K562 (cell line): ENCODE measurements around the gene SGPP1. TPM values are rescaled to one million over a fixed set of nuclear protein-coding genes. Genes with fewer than 3 reads are reported as not detected.
A peak's percentile ranks its signal among the peaks of the same experiment; 100 is the strongest.

Source experiments
- ATAC-seq: fragments of 200-7000 bp; cut with Tn5 transposase; 3 replicates; pipeline ENCODE4 v1.9.1; 2020; ENCODE audit warnings: moderate library complexity
- BruUV-seq: library from RNA; stranded (reverse); fragments of 400-500 nt; replicated peaks from 2 replicates; lab custom pipeline; 2021; lab: Mats Ljungman, UMichigan
- CTCF ChIA-PET: fragments of 300-600 bp; formaldehyde crosslinking; extraction: SDS; loops from one replicate; lab custom pipeline; 2021; ENCODE audit warnings: low intra/inter-chr PET ratio; lab: Yijun Ruan, JAX
- POLR2A ChIA-PET: fragments of 300-600, 350-650 bp; sonication (Branson Sonifier 250); formaldehyde crosslinking; extraction: SDS; loops from one replicate; lab custom pipeline; 2021; ENCODE audit warnings: antibody characterized with exemption, inconsistent platforms; lab: Yijun Ruan, JAX
- DNase-seq, 4 experiments: peaks; one replicate each; pipeline versions ENCODE4 v3.0.0 to v3.0.0-alpha.2; 2011 to 2018; ENCODE audit warnings: low spot score in 3 of 4, mixed read lengths in 3 of 4; ENCODE audit errors: extremely low read depth in 1 of 4
- FAIRE-seq: peaks from 2 replicates; lab custom pipeline; 2011; peaks lifted over from hg19 to GRCh38; lab: Jason Lieb, UNC
- H2AFZ ChIP-seq: 2 replicates; pipeline ENCODE4 v1.6.0; 2011; ENCODE audit warnings: low read depth, low read length, control low read depth, inconsistent platforms
- H3K27ac ChIP-seq: fragments of 200-600 bp; 3 replicates; pipeline ENCODE4 v1.8.0; 2011; ENCODE audit warnings: low read depth, mild to moderate bottlenecking, control low read depth, inconsistent platforms, low read length, moderate library complexity, mixed read lengths; ENCODE audit errors: extremely low read depth
- H3K27me3 ChIP-seq, 2 experiments: fragments of 300-600 bp in 1 of 2; 2 replicates in 1 of 2; 3 replicates in 1 of 2; pipeline versions ENCODE4 v1.6.0 to v1.8.0; 2011; ENCODE audit warnings: inconsistent platforms in 2 of 2, low read length in 2 of 2, mild to moderate bottlenecking in 1 of 2, mixed read lengths in 1 of 2, moderate library complexity in 1 of 2; ENCODE audit not compliant: control insufficient read depth in 2 of 2, insufficient read depth in 2 of 2
- H3K36me3 ChIP-seq: fragments of 300-600 bp; 3 replicates; pipeline ENCODE4 v1.8.0; 2011; ENCODE audit warnings: mild to moderate bottlenecking, low read length, inconsistent platforms; ENCODE audit not compliant: control insufficient read depth, insufficient read depth
- H3K4me1 ChIP-seq, 2 experiments: fragments of 200-600 bp in 1 of 2; replicated peaks in 1 of 2; 2 replicates in 1 of 2; 3 replicates in 1 of 2; pipeline versions ENCODE4 v1.5.1 to v1.8.0; 2011; ENCODE audit warnings: inconsistent platforms in 2 of 2, low read length in 2 of 2, mild to moderate bottlenecking in 1 of 2, mixed read lengths in 1 of 2, moderate library complexity in 1 of 2; ENCODE audit not compliant: control insufficient read depth in 2 of 2, insufficient read depth in 2 of 2
- H3K4me2 ChIP-seq: 2 replicates; pipeline ENCODE4 v1.6.1; 2011; ENCODE audit warnings: low read length, control low read depth, inconsistent platforms, mixed read lengths; ENCODE audit not compliant: insufficient read depth
- H3K4me3 ChIP-seq: fragments of 200-600 bp; sonication (generic), shearing (Covaris generic); 2 replicates; pipeline ENCODE4 v1.5.1; 2016; ENCODE audit warnings: control low read depth, inconsistent platforms
- H3K79me2 ChIP-seq: fragments of 200-600 bp; 3 replicates; pipeline ENCODE4 v1.8.0; 2011; ENCODE audit warnings: low read length, inconsistent platforms; ENCODE audit not compliant: control insufficient read depth, insufficient read depth
- H3K9ac ChIP-seq, 2 experiments: 2 replicates each; pipeline versions ENCODE4 v1.6.0 to v1.6.1; 2011; ENCODE audit warnings: low read depth in 2 of 2, low read length in 2 of 2, control low read depth in 1 of 2, inconsistent platforms in 1 of 2, mild to moderate bottlenecking in 1 of 2, mixed read lengths in 1 of 2; ENCODE audit not compliant: insufficient read depth in 1 of 2
- H3K9me1 ChIP-seq: one replicate; pipeline ENCODE4 v1.6.0; 2011; ENCODE audit warnings: inconsistent platforms, mild to moderate bottlenecking, low read length, moderate library complexity; ENCODE audit not compliant: control insufficient read depth, insufficient read depth
- H3K9me3 ChIP-seq: replicated peaks from 2 replicates; pipeline ENCODE4 v1.5.1; 2011; ENCODE audit warnings: low read depth, low read length, inconsistent platforms; ENCODE audit not compliant: control insufficient read depth, insufficient read depth
- H4K20me1 ChIP-seq: replicated peaks from 2 replicates; pipeline ENCODE4 v1.6.1; 2011; ENCODE audit warnings: low read length, inconsistent platforms, mixed read lengths; ENCODE audit not compliant: control insufficient read depth, insufficient read depth
- CBX3 ChIP-seq, 2 experiments: IDR thresholded peaks; 1 replicate in 1 of 2; 2 replicates in 1 of 2; pipeline ENCODE4 v1.6.1; 2012; ENCODE audit warnings: inconsistent platforms in 2 of 2, low read length in 2 of 2, borderline replicate concordance in 1 of 2, control low read depth in 1 of 2
- CBX5 ChIP-seq: IDR thresholded peaks from 2 replicates; pipeline ENCODE4 v1.6.1; 2014; ENCODE audit warnings: low read depth, borderline replicate concordance
- HDAC1 ChIP-seq, 2 experiments: fragments of 450-650 bp; IDR thresholded peaks; 2 replicates each; pipeline ENCODE4 v1.6.1; 2016 to 2017; ENCODE audit warnings: inconsistent platforms in 1 of 2, mild to moderate bottlenecking in 1 of 2, moderate library complexity in 1 of 2
- MYNN ChIP-seq, 2 experiments: sonication (generic); formaldehyde crosslinking in 1 of 2; IDR thresholded peaks; 2 replicates each; pipeline versions ENCODE4 v1.5.0 to v1.6.1; 2016 to 2020; ENCODE audit warnings: antibody characterized with exemption in 1 of 2, missing genetic modification reagents in 1 of 2
- TRIM24 ChIP-seq, 2 experiments: fragments of 450-650 bp; IDR thresholded peaks; 2 replicates each; pipeline ENCODE4 v1.6.1; 2016
- TRIM28 ChIP-seq: fragments of 450-650 bp; IDR thresholded peaks from 2 replicates; pipeline ENCODE4 v1.6.1; 2017
- XRCC3 ChIP-seq: fragments of 450-650 bp; IDR thresholded peaks from 2 replicates; pipeline ENCODE4 v1.6.1; 2017; ENCODE audit warnings: mild to moderate bottlenecking, moderate library complexity
- ZNF445 ChIP-seq: fragments of 250-450 bp; sonication (Bioruptor Pico); IDR thresholded peaks from 2 replicates; pipeline ENCODE4 v1.4.0; 2020; ENCODE audit warnings: low read depth, mild to moderate bottlenecking, moderate library complexity
- WGBS: fragments of 100-300 bp; shearing (Covaris generic); methylation state at CpG from one replicate; pipeline ENCODE4 v1.1.6; 2016; ENCODE audit warnings: low coverage, mixed read lengths; ENCODE audit not compliant: insufficient coverage; ENCODE audit errors: missing lambda C conversion rate; 5-methylcytosine and 5-hydroxymethylcytosine counted together
- in situ Hi-C: fragments of 300-500 bp; cut with MboI; formaldehyde crosslinking; loops from 4 replicates; pipeline ENCODE4 v1.15.0; 2018; ENCODE audit warnings: inconsistent platforms, mixed read lengths
- intact Hi-C: fragments of 100-400 bp; cut with micrococcal nuclease; formaldehyde crosslinking; loops from 2 replicates; pipeline ENCODE4 v1.14.2; 2022
- polyA plus RNA-seq, 8 experiments: library from polyadenylated mRNA; depleted of rRNA in 4 of 8; stranded (reverse) in 5 of 8; unstranded in 3 of 8; fragments of >200 nt; fragmentation: Nextera tagmentation in 2 of 8; fragmentation: Illumina TruSeq in 1 of 8; extraction: Ambion mirVana in 2 of 8; extraction: Trizol in 1 of 8; gene quantifications; 2 replicates each; pipeline versions ENCODE4 v1.2.1 to v1.2.3, GENCODE V29; 2011 to 2014; ENCODE audit warnings: inconsistent platforms in 1 of 8, missing spikeins in 1 of 8
- total RNA-seq, 7 experiments: library from RNA; depleted of rRNA in 6 of 7; stranded (reverse); fragments of >200 nt in 6 of 7; fragmentation: Illumina TruSeq in 2 of 7; extraction: Trizol in 2 of 7; gene quantifications; 2 replicates each; pipeline versions ENCODE4 v1.2.1 to v1.2.3, GENCODE V29; 2011 to 2021; ENCODE audit warnings: low replicate concordance in 1 of 7
- TF ChIP-seq, protein P1 (sequence below): IDR thresholded peaks from 2 replicates; pipeline ENCODE4 v1.6.1; 2012; ENCODE audit warnings: low read depth, low read length, improper control_type of control experiment, borderline replicate concordance
- TF ChIP-seq, protein P2 (sequence below): IDR thresholded peaks from 3 replicates; pipeline ENCODE4 v1.6.1; 2011; ENCODE audit warnings: borderline replicate concordance, mild to moderate bottlenecking, moderate library complexity; ENCODE audit not compliant: insufficient read length; ENCODE audit errors: extremely low read depth

The SGPP1 gene
- total and polyA plus RNA-seq, 9 of the 15 experiments (the other 6 are each of a cell fraction or from before 2014, with no cell fraction given): 2.2 to 7.3 (median 5.6) TPM

DNA sequence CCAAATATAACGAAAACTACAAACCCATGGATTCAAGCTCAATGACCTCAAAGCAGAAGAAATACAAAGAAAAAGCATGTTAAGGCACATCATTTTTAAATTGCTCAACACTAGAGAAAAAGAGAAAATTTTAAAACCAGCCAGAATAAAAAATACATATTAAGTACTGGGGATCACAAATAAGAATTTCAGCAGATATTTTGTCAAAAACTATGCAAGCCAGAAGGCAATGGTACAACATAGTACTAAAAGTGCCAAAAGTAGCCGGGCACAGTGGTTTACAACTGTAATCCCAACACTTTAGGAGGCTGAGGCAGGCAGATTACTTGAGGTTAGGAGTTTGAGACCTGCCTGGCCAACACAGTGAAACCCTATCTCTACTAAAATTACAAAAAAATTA is 10.2 kb downstream of the SGPP1 start:
- peak; percentile 72 for FAIRE-seq
- peaks cover 0 to 11% of the 10 kb centered on the region in 2 experiments; a peak in 3 of 5 replicates for H3K4me1 ChIP-seq
- no TSS peak for BruUV-seq
- no peaks in the 10 kb centered on the region; the same call in 1 of the 2 replicates for H3K9me3 ChIP-seq
- POLR2A ChIA-PET: no interaction called here
- no peak overlapping the region for H2AFZ ChIP-seq
- no peaks in the 10 kb centered on the region for H4K20me1 ChIP-seq
- peak in 1 of 4 experiments; percentile 16 for DNase-seq
- H3K4me3 ChIP-seq: no peak overlapping the region
- 53% methylated on average over 2 of the region's 2 CpGs for WGBS
- no peaks in the 10 kb centered on the region for H3K27me3 ChIP-seq
- CTCF ChIA-PET: interaction anchor here (0.6 kb wide), 1 partner anchor 53 kb away, joined by 4 read pairs; no protein-coding TSS in a partner anchor
- ATAC-seq: no peak
- no peak overlapping the region for H3K9ac ChIP-seq
- H3K79me2 ChIP-seq: peaks cover 2% of the 10 kb centered on the region; the same call in 1 of the 3 replicates
- in situ Hi-C loops (no loop called here), intact Hi-C loops (no loop called here)
- no peak overlapping the region for H3K27ac ChIP-seq
- no peak overlapping the region for H3K4me2 ChIP-seq
- no peaks in the 10 kb centered on the region for H3K36me3 ChIP-seq
- H3K9me1 ChIP-seq: no peaks in the 10 kb centered on the region
- TF ChIP-seq ZNF445 (peak; percentile 92), XRCC3 (0 out of 2 replicates have a peak, but pooled peaks have one; percentile 68), CBX5 (peak; percentile 73; the same call in 1 of the 2 replicates), CBX3 (IDR thresholded peaks at IDR 0.05; ENCODE audit: borderline replicate concordance in 1 of 2, low read length in 2 of 2) (peak in 1 of 2 experiments; percentile 85; a peak in 2 of 3 replicates), TRIM24 (IDR thresholded peaks at IDR 0.05) (peak in 1 of 2 experiments; percentile 80; a peak in 2 of 4 replicates), HDAC1 (IDR thresholded peaks at IDR 0.05) (peak in 1 of 2 experiments; percentile 97; a peak in 2 of 4 replicates), MYNN (IDR thresholded peaks at IDR 0.05) (no peak), MYNN (CRISPR knock-in tag; IDR thresholded peaks at IDR 0.05) (no peak), TRIM28 (peak; percentile 95)
- TF ChIP-seq, protein P1, sequence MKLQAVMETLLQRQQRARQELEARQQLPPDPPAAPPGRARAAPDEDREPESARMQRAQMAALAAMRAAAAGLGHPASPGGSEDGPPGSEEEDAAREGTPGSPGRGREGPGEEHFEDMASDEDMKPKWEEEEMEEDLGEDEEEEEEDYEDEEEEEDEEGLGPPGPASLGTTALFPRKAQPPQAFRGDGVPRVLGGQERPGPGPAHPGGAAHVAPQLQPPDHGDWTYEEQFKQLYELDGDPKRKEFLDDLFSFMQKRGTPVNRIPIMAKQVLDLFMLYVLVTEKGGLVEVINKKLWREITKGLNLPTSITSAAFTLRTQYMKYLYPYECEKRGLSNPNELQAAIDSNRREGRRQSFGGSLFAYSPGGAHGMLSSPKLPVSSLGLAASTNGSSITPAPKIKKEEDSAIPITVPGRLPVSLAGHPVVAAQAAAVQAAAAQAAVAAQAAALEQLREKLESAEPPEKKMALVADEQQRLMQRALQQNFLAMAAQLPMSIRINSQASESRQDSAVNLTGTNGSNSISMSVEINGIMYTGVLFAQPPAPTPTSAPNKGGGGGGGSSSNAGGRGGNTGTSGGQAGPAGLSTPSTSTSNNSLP: no peak
- TF ChIP-seq, protein P2, sequence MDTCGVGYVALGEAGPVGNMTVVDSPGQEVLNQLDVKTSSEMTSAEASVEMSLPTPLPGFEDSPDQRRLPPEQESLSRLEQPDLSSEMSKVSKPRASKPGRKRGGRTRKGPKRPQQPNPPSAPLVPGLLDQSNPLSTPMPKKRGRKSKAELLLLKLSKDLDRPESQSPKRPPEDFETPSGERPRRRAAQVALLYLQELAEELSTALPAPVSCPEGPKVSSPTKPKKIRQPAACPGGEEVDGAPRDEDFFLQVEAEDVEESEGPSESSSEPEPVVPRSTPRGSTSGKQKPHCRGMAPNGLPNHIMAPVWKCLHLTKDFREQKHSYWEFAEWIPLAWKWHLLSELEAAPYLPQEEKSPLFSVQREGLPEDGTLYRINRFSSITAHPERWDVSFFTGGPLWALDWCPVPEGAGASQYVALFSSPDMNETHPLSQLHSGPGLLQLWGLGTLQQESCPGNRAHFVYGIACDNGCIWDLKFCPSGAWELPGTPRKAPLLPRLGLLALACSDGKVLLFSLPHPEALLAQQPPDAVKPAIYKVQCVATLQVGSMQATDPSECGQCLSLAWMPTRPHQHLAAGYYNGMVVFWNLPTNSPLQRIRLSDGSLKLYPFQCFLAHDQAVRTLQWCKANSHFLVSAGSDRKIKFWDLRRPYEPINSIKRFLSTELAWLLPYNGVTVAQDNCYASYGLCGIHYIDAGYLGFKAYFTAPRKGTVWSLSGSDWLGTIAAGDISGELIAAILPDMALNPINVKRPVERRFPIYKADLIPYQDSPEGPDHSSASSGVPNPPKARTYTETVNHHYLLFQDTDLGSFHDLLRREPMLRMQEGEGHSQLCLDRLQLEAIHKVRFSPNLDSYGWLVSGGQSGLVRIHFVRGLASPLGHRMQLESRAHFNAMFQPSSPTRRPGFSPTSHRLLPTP: no peak
